Measurements from ENCODE around the gene RGS18. TPM values are rescaled to one million over a fixed set of nuclear protein-coding genes. Genes with fewer than 3 reads are reported as not detected.

Gene RGS18, protein sequence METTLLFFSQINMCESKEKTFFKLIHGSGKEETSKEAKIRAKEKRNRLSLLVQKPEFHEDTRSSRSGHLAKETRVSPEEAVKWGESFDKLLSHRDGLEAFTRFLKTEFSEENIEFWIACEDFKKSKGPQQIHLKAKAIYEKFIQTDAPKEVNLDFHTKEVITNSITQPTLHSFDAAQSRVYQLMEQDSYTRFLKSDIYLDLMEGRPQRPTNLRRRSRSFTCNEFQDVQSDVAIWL
- 1 to 10 TPM in 3 of 4 donors, under 1 TPM in 1; 0.22 to 1.6 (median 1.3) TPM for total RNA-seq

DNA sequence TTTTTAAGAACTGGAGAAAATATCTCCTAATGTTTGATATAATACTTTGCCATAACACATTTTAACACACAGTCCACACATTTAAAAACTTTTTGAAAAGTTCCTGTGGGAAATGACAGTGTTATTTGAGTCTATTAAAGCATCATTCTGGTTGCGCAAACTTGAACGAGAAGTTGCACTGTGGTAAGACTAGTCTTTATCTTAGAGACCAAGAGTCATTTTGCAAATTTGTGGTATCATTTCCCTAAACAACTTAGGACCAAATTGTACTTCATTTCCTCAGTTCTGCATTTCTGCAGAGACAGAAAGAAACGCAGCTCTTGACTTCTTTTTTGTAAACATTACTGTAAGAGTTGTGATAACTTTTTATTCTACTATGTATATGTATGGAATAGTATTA, at the start of gene RGS18:
Gene RGS18 (plus strand): TSS at position 282 of the 400 bp plus-strand sequence. CDS start 176 bp downstream, outside the sequence.
- H3K4me1 ChIP-seq = no peaks in the 10 kb centered on the region
- 71 to 81% methylated on average over 3 of the region's 3 CpGs for WGBS, 2 donors
- no peak within 1 kb of the TSS for H3K4me3 ChIP-seq (replicated peaks in 1 of 3)
- no peak within 1 kb of the TSS for H3K27ac ChIP-seq
- no peaks in the 10 kb centered on the region for H3K9me3 ChIP-seq
- no peak for TF ChIP-seq POLR2A (IDR thresholded peaks at IDR 0.05)
- TF ChIP-seq, protein P1, sequence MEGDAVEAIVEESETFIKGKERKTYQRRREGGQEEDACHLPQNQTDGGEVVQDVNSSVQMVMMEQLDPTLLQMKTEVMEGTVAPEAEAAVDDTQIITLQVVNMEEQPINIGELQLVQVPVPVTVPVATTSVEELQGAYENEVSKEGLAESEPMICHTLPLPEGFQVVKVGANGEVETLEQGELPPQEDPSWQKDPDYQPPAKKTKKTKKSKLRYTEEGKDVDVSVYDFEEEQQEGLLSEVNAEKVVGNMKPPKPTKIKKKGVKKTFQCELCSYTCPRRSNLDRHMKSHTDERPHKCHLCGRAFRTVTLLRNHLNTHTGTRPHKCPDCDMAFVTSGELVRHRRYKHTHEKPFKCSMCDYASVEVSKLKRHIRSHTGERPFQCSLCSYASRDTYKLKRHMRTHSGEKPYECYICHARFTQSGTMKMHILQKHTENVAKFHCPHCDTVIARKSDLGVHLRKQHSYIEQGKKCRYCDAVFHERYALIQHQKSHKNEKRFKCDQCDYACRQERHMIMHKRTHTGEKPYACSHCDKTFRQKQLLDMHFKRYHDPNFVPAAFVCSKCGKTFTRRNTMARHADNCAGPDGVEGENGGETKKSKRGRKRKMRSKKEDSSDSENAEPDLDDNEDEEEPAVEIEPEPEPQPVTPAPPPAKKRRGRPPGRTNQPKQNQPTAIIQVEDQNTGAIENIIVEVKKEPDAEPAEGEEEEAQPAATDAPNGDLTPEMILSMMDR (IDR thresholded peaks at IDR 0.05) = no peak
- H3K36me3 ChIP-seq = no peaks in the 10 kb centered on the region
- no peak for DNase-seq
- no peaks in the 10 kb centered on the region for H3K27me3 ChIP-seq
- intact Hi-C loops (cut with DNase I) = no loop called here

DNA sequence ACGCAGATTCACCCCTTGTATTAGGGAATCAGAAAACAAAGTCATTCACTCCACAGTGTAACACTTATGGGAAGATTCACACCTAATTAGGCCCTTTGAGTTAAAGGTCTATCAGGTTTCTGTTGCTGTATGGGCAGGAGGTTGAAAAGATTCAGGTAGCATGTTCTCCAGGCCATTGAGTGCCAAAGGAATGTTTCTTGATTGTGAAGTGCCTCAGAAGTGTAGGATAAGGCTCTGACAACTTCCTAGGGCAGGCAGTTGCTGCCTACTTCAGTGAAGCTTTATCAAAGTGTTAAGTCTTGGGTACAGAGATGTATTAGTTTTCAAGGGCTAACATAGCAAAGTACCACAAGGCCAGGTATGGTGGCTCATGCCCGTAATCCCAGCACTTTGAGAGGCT, 48.7 kb upstream of the RGS18 start:
- no peaks in the 10 kb centered on the region for H3K9me3 ChIP-seq

DNA sequence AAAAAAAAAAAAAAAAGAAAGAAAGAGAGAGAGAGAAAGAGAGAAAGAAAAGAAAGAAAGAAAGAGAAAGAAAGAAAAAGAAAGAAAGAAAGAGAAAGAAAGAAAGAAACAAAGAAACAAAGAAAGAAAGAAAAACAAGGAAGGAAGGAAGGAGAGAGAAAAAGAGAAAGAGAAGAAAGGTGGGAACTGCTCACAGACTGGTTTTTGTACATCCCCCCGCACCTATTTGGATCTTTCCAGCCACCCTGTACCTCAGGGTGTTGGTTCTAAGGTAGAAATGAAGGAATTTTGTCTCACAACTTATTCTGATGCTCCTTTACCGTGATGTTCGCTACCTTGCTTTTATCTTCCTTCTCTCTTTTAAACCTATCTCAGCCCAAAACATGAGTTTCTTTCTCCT, 43.3 kb upstream of the RGS18 start:
- H3K27me3 ChIP-seq = no peaks in the 10 kb centered on the region
- 88 to 91% methylated on average over 3 of the region's 3 CpGs for WGBS, 2 donors
- H3K36me3 ChIP-seq = no peaks in the 10 kb centered on the region
- DNase-seq = no peak
- no peak for TF ChIP-seq POLR2A (IDR thresholded peaks at IDR 0.05)
- TF ChIP-seq, protein P1 (IDR thresholded peaks at IDR 0.05) = no peak
- intact Hi-C loops (cut with DNase I) = no loop called here
- no peak overlapping the region for H3K27ac ChIP-seq
- H3K4me1 ChIP-seq = no peaks in the 10 kb centered on the region
- no peaks in the 10 kb centered on the region for H3K9me3 ChIP-seq
- H3K4me3 ChIP-seq (replicated peaks in 1 of 3) = no peak overlapping the region

More for the DNA sequence above, 48.7 kb upstream of the RGS18 start:
- Histone ChIP-seq H3K36me3 (no peaks in the 10 kb centered on the region), H3K27me3 (no peaks in the 10 kb centered on the region), H3K4me3 (replicated peaks in 1 of 3) (no peak overlapping the region), H3K4me1 (no peaks in the 10 kb centered on the region), H3K27ac (no peak overlapping the region)
- intact Hi-C loops (cut with DNase I) = no loop called here
- 49 to 61% methylated on average over 2 of the region's 2 CpGs for WGBS, 2 donors
- DNase-seq = no peak
- TF ChIP-seq, protein P1 (IDR thresholded peaks at IDR 0.05) = no peak
- TF ChIP-seq POLR2A (IDR thresholded peaks at IDR 0.05) = no peak

DNA sequence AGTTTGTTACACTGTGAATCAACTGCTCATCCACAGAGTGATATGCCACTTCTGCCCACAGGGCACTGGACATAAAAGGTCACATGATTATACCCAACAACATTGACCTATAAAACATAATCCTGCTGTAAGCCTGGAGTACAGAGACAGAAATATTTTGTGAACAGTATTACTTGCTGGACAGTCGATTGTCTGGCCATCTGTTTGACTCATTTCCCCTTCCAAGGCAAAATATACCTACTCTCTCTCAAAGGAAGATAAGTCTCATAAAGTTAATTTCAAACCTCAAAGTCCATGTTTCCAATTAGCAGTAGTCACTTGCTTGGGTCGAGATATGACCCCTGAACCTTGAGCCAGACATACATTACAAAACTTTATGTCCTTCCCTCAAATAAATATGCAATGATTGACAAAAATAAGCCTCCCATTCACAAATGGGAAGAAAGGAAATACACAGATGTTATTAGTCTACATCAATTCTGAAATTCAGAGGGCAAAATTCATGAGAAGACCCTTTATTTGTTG, 39.3 kb upstream of the RGS18 start:
- no peak overlapping the region for H3K27ac ChIP-seq
- intact Hi-C loops (cut with DNase I) = no loop called here
- no peaks in the 10 kb centered on the region for H3K4me1 ChIP-seq
- no peaks in the 10 kb centered on the region for H3K27me3 ChIP-seq
- 66 to 76% methylated on average over 2 of the region's 2 CpGs for WGBS, 2 donors
- TF ChIP-seq, protein P1 (IDR thresholded peaks at IDR 0.05) = no peak
- no peak for TF ChIP-seq POLR2A (IDR thresholded peaks at IDR 0.05)
- no peaks in the 10 kb centered on the region for H3K36me3 ChIP-seq
- no peak overlapping the region for H3K4me3 ChIP-seq (replicated peaks in 1 of 3)
- no peaks in the 10 kb centered on the region for H3K9me3 ChIP-seq
- DNase-seq = no peak

DNA sequence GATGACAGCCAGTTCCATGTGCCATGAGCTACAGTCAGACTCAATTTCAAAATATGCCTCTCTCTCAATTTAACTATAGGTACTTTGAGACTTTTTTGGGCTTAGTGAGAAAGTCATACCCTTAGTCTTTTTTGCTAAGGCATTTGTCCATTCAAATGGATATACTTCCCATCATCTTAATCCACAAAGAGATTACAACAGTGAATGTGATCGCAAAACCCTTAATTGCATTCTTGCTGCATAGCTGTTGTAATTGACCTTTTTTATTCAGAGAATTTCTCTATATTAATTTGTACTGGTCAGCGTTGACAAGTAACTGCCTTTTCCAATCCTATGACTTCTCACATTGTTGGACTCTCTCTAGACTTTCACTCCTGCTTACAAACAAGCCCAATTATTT, 38.6 kb upstream of the RGS18 start:
- TF ChIP-seq, protein P1 (IDR thresholded peaks at IDR 0.05) = no peak
- no peak for TF ChIP-seq POLR2A (IDR thresholded peaks at IDR 0.05)
- H3K36me3 ChIP-seq = no peaks in the 10 kb centered on the region
- H3K27ac ChIP-seq = no peak overlapping the region
- H3K4me1 ChIP-seq = no peaks in the 10 kb centered on the region
- no peaks in the 10 kb centered on the region for H3K27me3 ChIP-seq
- 86 to 90% methylated on average over 2 of the region's 2 CpGs for WGBS, 2 donors
- H3K9me3 ChIP-seq = no peaks in the 10 kb centered on the region
- intact Hi-C loops (cut with DNase I) = no loop called here
- DNase-seq = no peak
- H3K4me3 ChIP-seq (replicated peaks in 1 of 3) = no peak overlapping the region
